Fibroblast of villous mesenchyme (primary cell): Measurements from ENCODE around the gene ARMH3. TPM values are rescaled to one million over a fixed set of nuclear protein-coding genes. Genes with fewer than 3 reads are reported as not detected.

Source experiments
- DNase-seq: peaks from one replicate; pipeline ENCODE4 v3.0.0-alpha.2; 2010; ENCODE audit warnings: low read depth
- H3K4me3 ChIP-seq: 2 replicates; pipeline ENCODE4 v1.5.1; 2011; ENCODE audit warnings: low read depth, mild to moderate bottlenecking, low read length
- total RNA-seq: library from RNA; depleted of rRNA; stranded (reverse); fragments of >200 nt; gene quantifications from 2 replicates; pipeline ENCODE4 v1.2.3, GENCODE V29; 2012
- TF ChIP-seq, protein P1 (sequence below): IDR thresholded peaks from 2 replicates; pipeline ENCODE4 v1.5.1; 2012; ENCODE audit warnings: low read depth, mild to moderate bottlenecking, low read length; ENCODE audit not compliant: insufficient read depth

The ARMH3 gene
- total RNA-seq, 1 donor = 10.4 TPM

DNA sequence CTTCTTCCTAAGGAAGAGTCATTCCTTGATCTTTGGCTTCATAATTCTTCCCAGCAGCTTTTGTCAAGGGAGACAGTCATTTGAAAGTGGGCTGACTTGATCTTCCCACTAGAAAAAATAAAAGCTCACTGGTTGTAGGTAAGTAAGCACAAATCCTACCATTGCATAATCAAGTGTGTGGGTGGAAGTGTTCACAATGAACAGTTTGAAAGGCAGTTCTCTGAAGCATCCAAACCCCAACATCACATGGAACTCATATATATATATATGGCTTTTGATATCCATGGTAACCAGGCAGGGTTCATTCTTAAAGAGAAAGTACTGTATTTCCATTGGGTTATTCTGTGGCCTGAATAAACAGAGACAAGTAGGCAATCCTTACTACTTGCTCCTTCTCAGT lies 51.6 kb downstream of the ARMH3 start:
- no peak overlapping the region for H3K4me3 ChIP-seq
- peak; percentile 15 for DNase-seq
- TF ChIP-seq, protein P1, sequence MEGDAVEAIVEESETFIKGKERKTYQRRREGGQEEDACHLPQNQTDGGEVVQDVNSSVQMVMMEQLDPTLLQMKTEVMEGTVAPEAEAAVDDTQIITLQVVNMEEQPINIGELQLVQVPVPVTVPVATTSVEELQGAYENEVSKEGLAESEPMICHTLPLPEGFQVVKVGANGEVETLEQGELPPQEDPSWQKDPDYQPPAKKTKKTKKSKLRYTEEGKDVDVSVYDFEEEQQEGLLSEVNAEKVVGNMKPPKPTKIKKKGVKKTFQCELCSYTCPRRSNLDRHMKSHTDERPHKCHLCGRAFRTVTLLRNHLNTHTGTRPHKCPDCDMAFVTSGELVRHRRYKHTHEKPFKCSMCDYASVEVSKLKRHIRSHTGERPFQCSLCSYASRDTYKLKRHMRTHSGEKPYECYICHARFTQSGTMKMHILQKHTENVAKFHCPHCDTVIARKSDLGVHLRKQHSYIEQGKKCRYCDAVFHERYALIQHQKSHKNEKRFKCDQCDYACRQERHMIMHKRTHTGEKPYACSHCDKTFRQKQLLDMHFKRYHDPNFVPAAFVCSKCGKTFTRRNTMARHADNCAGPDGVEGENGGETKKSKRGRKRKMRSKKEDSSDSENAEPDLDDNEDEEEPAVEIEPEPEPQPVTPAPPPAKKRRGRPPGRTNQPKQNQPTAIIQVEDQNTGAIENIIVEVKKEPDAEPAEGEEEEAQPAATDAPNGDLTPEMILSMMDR = no peak

DNA sequence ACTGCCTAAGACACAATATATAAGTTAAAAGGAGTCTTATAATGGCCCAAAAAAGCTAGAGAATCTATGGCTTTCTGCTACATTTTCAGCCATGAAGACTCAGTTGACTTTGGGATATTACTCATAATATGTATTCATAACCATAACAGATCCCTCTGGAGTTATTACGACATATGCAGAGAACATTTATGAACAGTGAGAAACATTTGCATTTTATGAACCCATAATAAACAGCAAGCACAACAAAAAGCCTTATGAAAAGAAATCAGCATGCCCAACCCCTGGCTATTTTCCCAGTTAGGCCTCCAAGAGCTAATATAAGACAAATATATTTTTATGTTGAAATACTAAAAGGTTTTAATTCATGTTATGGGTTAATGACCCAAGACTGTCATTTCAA lies 52.4 kb downstream of the ARMH3 start:
- peak; percentile 64 for DNase-seq
- H3K4me3 ChIP-seq = no peak overlapping the region
- TF ChIP-seq, protein P1 = no peak

DNA sequence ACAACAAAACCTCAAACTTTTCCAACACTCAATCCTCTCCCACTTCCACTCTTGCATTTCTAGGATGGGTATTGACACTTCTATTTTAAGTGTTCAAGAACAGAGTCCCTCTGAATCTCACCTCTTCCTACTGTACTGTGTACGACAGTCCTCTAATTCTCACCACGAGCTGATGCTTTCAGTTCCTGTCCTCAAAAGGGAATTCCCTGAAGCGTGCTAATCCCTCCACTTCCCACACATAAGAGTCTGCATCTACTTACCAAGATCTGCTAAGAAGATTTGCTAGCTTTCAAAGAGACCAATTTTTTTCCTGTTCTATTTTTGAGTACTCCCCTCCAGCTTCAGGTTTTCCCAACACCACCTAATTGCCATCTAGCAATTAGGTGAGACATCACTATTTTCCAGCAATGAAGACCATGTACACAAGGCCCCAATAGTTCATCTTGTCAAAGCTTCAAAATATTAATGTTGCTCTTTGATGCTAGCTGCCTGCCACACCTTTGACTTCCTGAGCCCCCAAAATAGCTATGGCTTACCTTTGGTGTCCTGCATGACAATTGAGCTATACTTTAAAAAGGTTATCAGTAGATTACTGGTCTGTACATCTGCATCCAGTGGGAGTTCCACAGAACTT lies 54.4 kb downstream of the ARMH3 start:
- TF ChIP-seq, protein P1 = no peak

DNA sequence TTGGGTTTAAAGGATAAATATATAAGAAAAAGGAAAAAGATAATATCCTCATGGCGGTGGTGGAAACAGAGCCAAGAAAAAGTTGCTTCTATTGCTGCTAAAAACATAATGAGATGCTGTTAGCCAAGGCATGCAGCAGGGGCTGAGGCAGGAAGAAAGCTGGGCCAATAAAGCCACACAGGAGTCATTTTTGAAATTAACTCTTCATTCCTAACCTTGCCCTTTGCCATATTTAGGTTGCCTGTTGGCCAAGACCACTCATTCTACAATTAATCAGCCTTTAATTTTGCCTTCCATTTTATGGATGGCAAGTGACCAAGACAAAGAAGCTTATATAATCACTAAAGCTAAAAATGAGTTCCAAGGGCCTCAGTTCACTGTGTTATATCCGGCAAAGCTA lies 58.2 kb downstream of the ARMH3 start:
- no peak for DNase-seq
- H3K4me3 ChIP-seq = no peak overlapping the region
- TF ChIP-seq, protein P1 = no peak

More for the DNA sequence above, 54.4 kb downstream of the ARMH3 start:
- DNase-seq = no peak
- no peak overlapping the region for H3K4me3 ChIP-seq

DNA sequence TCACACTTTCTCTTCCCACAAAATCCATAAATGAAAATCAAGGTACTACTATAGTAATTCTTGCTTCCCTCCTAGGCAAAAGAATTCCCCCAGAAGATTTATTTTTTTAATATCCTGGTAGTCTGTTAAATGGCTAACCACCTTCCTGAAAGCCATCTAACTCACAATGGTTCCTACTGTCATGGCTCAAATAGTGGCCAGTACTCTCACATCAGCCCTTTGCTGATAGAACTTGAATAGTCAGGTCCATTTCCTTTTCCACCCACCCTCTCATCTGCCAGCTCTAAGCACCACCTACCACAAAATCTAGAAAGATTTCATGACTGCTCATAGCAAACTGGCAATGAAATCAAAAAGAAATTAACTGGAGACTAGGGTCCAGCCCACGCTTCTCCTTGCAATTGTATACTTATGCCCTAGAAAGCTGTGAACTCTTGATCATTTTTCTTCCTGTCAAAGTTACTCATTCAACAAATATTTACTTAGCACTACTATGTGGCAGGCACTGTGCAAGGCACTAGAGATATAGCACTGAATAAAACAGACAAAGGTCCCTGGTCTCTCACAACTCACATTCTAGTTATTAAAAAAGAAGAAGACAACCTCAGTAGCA lies 60.4 kb downstream of the ARMH3 start:
- H3K4me3 ChIP-seq = no peak overlapping the region
- DNase-seq = no peak
- TF ChIP-seq, protein P1 = no peak

DNA sequence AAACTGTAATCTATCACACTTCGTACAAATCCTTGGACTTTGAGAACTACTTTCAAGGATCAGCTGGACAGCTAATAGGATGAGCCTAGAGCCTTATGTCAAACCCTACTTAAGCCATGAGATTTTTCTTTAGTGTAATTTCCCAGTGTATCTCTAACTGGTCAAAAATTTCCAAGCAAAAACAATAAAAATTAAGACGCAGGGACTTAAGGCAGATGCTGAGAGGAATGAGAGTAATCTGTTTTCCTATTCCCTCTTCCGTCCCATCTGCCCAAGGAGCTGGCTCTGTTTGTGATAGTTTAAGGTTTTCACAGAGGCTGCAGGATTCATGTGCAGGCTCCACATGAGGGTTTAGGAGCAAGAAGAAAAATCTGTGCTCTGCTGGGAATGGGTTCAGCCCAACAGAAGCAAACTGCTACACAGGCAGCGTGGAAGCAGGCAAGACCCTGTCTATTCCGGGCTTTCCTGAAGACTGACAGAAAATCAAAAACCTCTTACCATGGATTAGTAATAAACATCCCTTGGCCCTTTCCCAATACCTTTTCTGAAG lies 62.2 kb downstream of the ARMH3 start:
- no peak for DNase-seq
- TF ChIP-seq, protein P1 = no peak
- H3K4me3 ChIP-seq = no peak overlapping the region
